Right atrium auricular region (tissue), 2 donors: ENCODE data around the gene GFI1B. TPM values are rescaled to one million over a fixed set of nuclear protein-coding genes. Genes with fewer than 3 reads are reported as not detected.

Source experiments
- DNase-seq: peaks from one replicate; pipeline ENCODE4 v3.0.0-alpha.2; 2019; ENCODE audit warnings: low spot score
- H3K27ac ChIP-seq, 2 donors: fragments of 200-600 bp; sonication (generic); 1 replicate in 1 of 2; 2 replicates in 1 of 2; pipeline ENCODE4 v1.5.1; 2016 to 2019
- H3K27me3 ChIP-seq, 2 donors: fragments of 200-600 bp; sonication (generic); one replicate each; pipeline versions ENCODE4 v1.5.1 to v1.6.0; 2017 to 2019
- H3K36me3 ChIP-seq: fragments of 200-600 bp; sonication (generic); one replicate; pipeline ENCODE4 v1.5.1; 2016
- H3K4me1 ChIP-seq, 2 donors: fragments of 200-600 bp; sonication (generic); one replicate each; pipeline versions ENCODE4 v1.5.1 to v1.6.0; 2017 to 2019
- H3K4me3 ChIP-seq, 2 donors: fragments of 200-600 bp; sonication (generic); 1 replicate in 1 of 2; 2 replicates in 1 of 2; pipeline ENCODE4 v1.5.1; 2017 to 2019; ENCODE audit warnings: mild to moderate bottlenecking in 1 of 2, moderate library complexity in 1 of 2
- H3K9me3 ChIP-seq, 2 donors: fragments of 200-600 bp; sonication (generic); one replicate each; pipeline ENCODE4 v1.5.1; 2019
- CTCF ChIP-seq, 2 donors: fragments of 200-600 bp; sonication (generic); IDR thresholded peaks; one replicate each; pipeline ENCODE4 v1.5.1; 2019; ENCODE audit warnings: antibody characterized with exemption in 2 of 2
- total RNA-seq, 2 donors: library from RNA; depleted of rRNA; stranded (reverse); fragments of >200 nt; gene quantifications; one replicate each; pipeline ENCODE4 v1.1.0, GENCODE V29; 2016

The GFI1B gene
- total RNA-seq, 2 donors from 2014 or later = 0.35 TPM; not detected in 1

- no peak overlapping the region for H3K27ac ChIP-seq
- no peaks in the 10 kb centered on the region for H3K9me3 ChIP-seq
- H3K27me3 ChIP-seq = no peaks in the 10 kb centered on the region
- TF ChIP-seq CTCF (IDR thresholded peaks at IDR 0.05) = no peak
- no peaks in the 10 kb centered on the region for H3K36me3 ChIP-seq
- no peak for DNase-seq
- H3K4me3 ChIP-seq = no peak overlapping the region
- H3K4me1 ChIP-seq = no peaks in the 10 kb centered on the region
These were observed 20.5 kb downstream of the GFI1B start for GRCh38 chr9:132998831-132999635.

GRCh38 chr9:133002147-133003070 is 23.9 kb downstream of the GFI1B start:
- Histone ChIP-seq H3K27ac (no peak overlapping the region), H3K27me3 (no peaks in the 10 kb centered on the region), H3K9me3 (no peaks in the 10 kb centered on the region), H3K4me3 (no peak overlapping the region), H3K36me3 (no peaks in the 10 kb centered on the region), H3K4me1 (no peaks in the 10 kb centered on the region)
- DNase-seq = no peak
- TF ChIP-seq CTCF (IDR thresholded peaks at IDR 0.05) = no peak

DNA sequence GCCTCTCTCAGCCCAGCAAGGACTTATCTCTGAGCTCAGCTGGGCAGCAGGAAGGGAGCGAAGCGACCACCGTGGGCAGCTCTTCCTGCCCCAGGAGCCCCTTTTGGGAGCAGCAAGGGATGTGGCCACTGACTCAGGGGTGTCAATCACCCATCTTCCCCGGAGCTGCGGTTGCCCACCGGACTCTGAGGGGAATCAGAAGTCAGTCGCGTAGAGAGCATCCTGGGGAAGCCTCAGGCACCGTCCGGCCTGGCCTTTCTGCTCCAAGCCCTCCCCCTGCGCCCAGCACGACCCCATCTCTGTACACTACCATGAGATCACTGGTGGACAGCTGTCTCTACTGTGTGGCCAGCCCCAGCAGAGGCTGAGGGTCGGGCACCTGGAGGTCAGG is 24.6 kb downstream of the GFI1B start:
- Histone ChIP-seq H3K4me3 (no peak overlapping the region), H3K27ac (no peak overlapping the region), H3K36me3 (no peaks in the 10 kb centered on the region), H3K27me3 (no peaks in the 10 kb centered on the region), H3K9me3 (no peaks in the 10 kb centered on the region), H3K4me1 (no peaks in the 10 kb centered on the region)
- no peak for TF ChIP-seq CTCF (IDR thresholded peaks at IDR 0.05)
- no peak for DNase-seq

DNA sequence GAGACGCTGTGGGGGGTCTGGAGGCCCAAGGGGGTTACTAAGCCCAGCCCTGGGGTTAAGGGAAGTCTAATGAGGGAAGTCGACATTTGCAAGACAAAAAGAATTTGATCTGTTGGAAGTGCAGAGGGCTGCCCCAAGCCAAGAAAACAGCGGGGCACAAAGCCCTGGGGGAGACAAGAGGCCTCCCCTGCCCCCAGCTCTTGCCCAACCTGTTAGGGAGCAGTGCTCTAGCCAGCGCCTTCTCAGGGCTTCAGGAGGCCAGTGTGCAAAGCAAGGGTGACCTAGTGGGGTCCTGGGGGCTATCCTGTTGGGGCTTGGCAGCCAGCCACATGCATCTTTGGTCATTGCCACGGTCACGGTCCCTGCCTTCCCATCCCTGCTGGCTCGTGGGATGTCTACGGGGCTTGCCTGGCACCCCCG is 25.2 kb downstream of the GFI1B start:
- no peaks in the 10 kb centered on the region for H3K27me3 ChIP-seq

More for the DNA sequence above, 25.2 kb downstream of the GFI1B start:
- Histone ChIP-seq H3K36me3 (no peaks in the 10 kb centered on the region), H3K9me3 (no peaks in the 10 kb centered on the region), H3K4me1 (no peaks in the 10 kb centered on the region), H3K4me3 (no peak overlapping the region), H3K27ac (no peak overlapping the region)
- TF ChIP-seq CTCF (IDR thresholded peaks at IDR 0.05) = no peak
- DNase-seq = no peak
